CD4-positive, alpha-beta T cell (primary cell): ENCODE data around the gene COL23A1. TPM values are rescaled to one million over a fixed set of nuclear protein-coding genes. Genes with fewer than 3 reads are reported as not detected.

Source experiments
- ATAC-seq: fragments of 200-7000 bp; cut with Tn5 transposase; one replicate; pipeline ENCODE4 v1.10.0; 2022; ENCODE audit warnings: mild to moderate bottlenecking; ENCODE audit not compliant: poor library complexity
- CTCF ChIA-PET: fragments of 350-600 bp; sonication (Branson Sonifier 250); formaldehyde crosslinking; loops from one replicate; lab custom pipeline; 2021; ENCODE audit warnings: antibody characterized with exemption, inconsistent platforms; lab: Charles Lee
- POLR2A ChIA-PET: fragments of 350-600 bp; sonication (Branson Sonifier 250); formaldehyde crosslinking; loops from one replicate; lab custom pipeline; 2021; ENCODE audit warnings: antibody characterized with exemption, inconsistent platforms; lab: Charles Lee
- DNase-seq, 14 experiments: peaks; one replicate each; pipeline ENCODE4 v3.0.0-alpha.2; 2013 to 2020; ENCODE audit warnings: mixed read lengths in 2 of 14
- H3K27ac ChIP-seq, 2 donors: one replicate each; pipeline versions ENCODE4 v1.5.1 to v1.7.0; 2013; ENCODE audit warnings: low read length in 2 of 2, low read depth in 1 of 2, mild to moderate bottlenecking in 1 of 2
- H3K27me3 ChIP-seq, 2 experiments: 1 replicate in 1 of 2; 2 replicates in 1 of 2; pipeline versions ENCODE4 v1.6.1 to v1.7.0; 2013; ENCODE audit warnings: low read length in 2 of 2, control low read depth in 1 of 2, mild to moderate bottlenecking in 1 of 2, moderate library complexity in 1 of 2; ENCODE audit not compliant: insufficient read depth in 2 of 2, control insufficient read depth in 1 of 2
- H3K36me3 ChIP-seq: one replicate; pipeline ENCODE4 v1.6.1; 2013; ENCODE audit warnings: low read length, control low read depth; ENCODE audit not compliant: insufficient read depth
- H3K4me1 ChIP-seq: one replicate; pipeline ENCODE4 v1.6.1; 2013; ENCODE audit warnings: low read length, control low read depth; ENCODE audit not compliant: insufficient read depth
- H3K4me3 ChIP-seq: one replicate; pipeline ENCODE4 v1.5.1; 2013; ENCODE audit warnings: mild to moderate bottlenecking, low read length, moderate library complexity
- H3K9me3 ChIP-seq, 2 experiments: 1 replicate in 1 of 2; 2 replicates in 1 of 2; pipeline versions ENCODE4 v1.6.1 to v1.7.0; 2013; ENCODE audit warnings: low read length in 2 of 2, mild to moderate bottlenecking in 2 of 2, control low read depth in 1 of 2, moderate library complexity in 1 of 2; ENCODE audit not compliant: control insufficient read depth in 1 of 2, insufficient read depth in 1 of 2
- H3K27ac Mint-ChIP-seq: one replicate; pipeline ENCODE4 v1.8.0; 2020; ENCODE audit warnings: mixed read lengths
- H3K27me3 Mint-ChIP-seq: one replicate; pipeline ENCODE4 v1.8.0; 2021; ENCODE audit warnings: mixed read lengths
- H3K36me3 Mint-ChIP-seq: one replicate; pipeline ENCODE4 v1.8.0; 2021; ENCODE audit warnings: low read depth, mixed read lengths
- H3K4me1 Mint-ChIP-seq: one replicate; pipeline ENCODE4 v1.8.0; 2021; ENCODE audit warnings: low read depth, mixed read lengths
- H3K4me3 Mint-ChIP-seq: one replicate; pipeline ENCODE4 v1.8.0; 2020; ENCODE audit warnings: mild to moderate bottlenecking, mixed read lengths
- H3K9me3 Mint-ChIP-seq: one replicate; pipeline ENCODE4 v1.8.0; 2020; ENCODE audit warnings: mixed read lengths
- intact Hi-C, 2 experiments: fragments of 100-400 bp; cut with DNase I in 1 of 2; cut with micrococcal nuclease in 1 of 2; formaldehyde crosslinking; loops; one replicate each; pipeline versions ENCODE4 v1.15.1 to v1.9.0; 2023 to 2025; cut with DNase I, micrococcal nuclease
- total RNA-seq, 174 experiments: library from RNA in 2 of 174; stranded (reverse) in 2 of 174; gene quantifications; one replicate each; pipeline ENCODE4 v1.2.3 and lab custom pipeline; 2021 to 2026
- TF ChIP-seq, protein P1 (sequence below): fragments of 200-600 bp; IDR thresholded peaks from one replicate; pipeline ENCODE4 v1.8.0; 2022; ENCODE audit warnings: antibody characterized with exemption, mild to moderate bottlenecking

The COL23A1 gene
- total RNA-seq, 2 experiments from 2014 or later = not detected

DNA sequence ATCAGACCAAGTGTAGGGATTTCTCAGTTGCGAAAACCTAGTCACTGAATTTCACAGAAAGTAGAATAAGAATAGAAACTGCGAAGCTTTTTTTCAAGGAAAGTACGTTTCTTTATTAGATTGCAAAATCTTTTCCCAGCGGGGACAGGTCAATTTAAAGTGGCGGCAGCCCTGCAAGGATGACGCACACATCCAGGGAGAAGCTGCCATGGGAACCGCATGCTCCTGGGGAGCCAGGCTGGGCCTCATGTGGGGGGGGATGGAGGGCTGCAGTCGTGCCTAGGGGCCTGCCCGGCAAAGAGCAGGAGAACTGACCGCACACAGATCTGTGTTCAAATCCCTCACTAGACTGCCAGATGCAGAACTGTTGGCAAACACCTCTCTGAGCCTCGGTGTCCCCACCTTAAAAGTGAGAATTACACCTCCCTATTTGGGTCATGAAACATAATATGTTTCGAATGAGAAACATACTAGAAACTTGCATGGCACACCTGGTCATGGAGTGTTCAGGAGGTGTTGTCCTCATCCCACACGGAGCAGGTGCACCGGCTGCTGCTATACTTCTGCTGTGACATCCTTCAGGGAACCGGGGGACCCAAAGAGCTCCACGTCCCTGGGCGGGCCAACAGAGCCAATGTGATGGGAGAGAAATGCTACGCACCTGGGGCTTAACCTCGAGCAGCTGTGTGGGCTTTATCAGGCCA, 229.8 kb downstream of the COL23A1 start:
- Histone ChIP-seq H3K4me3 (no peak overlapping the region), H3K36me3 (no peaks in the 10 kb centered on the region), H3K27me3 (peaks cover 0 to 8% of the 10 kb centered on the region in 2 experiments), H3K4me1 (peaks cover 8% of the 10 kb centered on the region), H3K9me3 (peaks cover 0 to 5% of the 10 kb centered on the region in 2 experiments), H3K27ac (no peak overlapping the region)
- no peaks in the 10 kb centered on the region for H3K36me3 Mint-ChIP-seq
- H3K4me1 Mint-ChIP-seq = no peaks in the 10 kb centered on the region
- POLR2A ChIA-PET = no interaction called here
- H3K9me3 Mint-ChIP-seq = no peaks in the 10 kb centered on the region
- intact Hi-C loops = no loop called here
- CTCF ChIA-PET = no interaction called here
- TF ChIP-seq, protein P1, sequence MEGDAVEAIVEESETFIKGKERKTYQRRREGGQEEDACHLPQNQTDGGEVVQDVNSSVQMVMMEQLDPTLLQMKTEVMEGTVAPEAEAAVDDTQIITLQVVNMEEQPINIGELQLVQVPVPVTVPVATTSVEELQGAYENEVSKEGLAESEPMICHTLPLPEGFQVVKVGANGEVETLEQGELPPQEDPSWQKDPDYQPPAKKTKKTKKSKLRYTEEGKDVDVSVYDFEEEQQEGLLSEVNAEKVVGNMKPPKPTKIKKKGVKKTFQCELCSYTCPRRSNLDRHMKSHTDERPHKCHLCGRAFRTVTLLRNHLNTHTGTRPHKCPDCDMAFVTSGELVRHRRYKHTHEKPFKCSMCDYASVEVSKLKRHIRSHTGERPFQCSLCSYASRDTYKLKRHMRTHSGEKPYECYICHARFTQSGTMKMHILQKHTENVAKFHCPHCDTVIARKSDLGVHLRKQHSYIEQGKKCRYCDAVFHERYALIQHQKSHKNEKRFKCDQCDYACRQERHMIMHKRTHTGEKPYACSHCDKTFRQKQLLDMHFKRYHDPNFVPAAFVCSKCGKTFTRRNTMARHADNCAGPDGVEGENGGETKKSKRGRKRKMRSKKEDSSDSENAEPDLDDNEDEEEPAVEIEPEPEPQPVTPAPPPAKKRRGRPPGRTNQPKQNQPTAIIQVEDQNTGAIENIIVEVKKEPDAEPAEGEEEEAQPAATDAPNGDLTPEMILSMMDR = no peak
- ATAC-seq (no peak), DNase-seq (no peak)
- H3K27ac Mint-ChIP-seq = no peak overlapping the region
- H3K27me3 Mint-ChIP-seq = peaks cover 13% of the 10 kb centered on the region
- no peak overlapping the region for H3K4me3 Mint-ChIP-seq

DNA sequence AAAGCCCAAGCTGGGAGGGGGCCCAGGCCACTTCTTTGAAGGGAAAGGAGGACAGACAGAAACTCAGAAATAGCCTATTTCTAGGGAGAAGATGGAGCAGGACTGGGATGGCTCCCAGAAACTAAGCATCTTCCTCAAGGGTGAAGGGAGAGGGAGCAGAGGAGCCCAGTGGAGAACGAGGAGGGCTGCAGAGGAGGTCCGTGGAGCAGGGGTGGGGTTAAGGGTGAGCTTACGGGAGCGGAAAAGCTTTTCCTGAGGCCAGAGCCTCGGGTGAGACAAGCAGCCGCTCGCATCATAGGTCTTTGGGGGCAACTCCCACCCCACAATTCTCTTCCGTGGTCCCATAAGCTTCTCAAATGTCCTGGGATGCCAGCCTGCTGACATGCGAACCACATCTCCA, 230.5 kb downstream of the COL23A1 start:
- ChIA-PET CTCF (no interaction called here), POLR2A (no interaction called here)
- no peaks in the 10 kb centered on the region for H3K36me3 Mint-ChIP-seq
- TF ChIP-seq, protein P1 = no peak
- H3K27ac Mint-ChIP-seq = no peak overlapping the region
- H3K27me3 Mint-ChIP-seq = peaks cover 13% of the 10 kb centered on the region
- no peak overlapping the region for H3K4me3 Mint-ChIP-seq
- intact Hi-C loops = no loop called here
- H3K9me3 Mint-ChIP-seq = no peaks in the 10 kb centered on the region
- H3K27me3 ChIP-seq = peaks cover 0 to 8% of the 10 kb centered on the region in 2 experiments
- DNase-seq (no peak), ATAC-seq (no peak)
- H3K4me1 ChIP-seq = peaks cover 8% of the 10 kb centered on the region
- no peak overlapping the region for H3K27ac ChIP-seq
- H3K4me3 ChIP-seq = no peak overlapping the region
- no peaks in the 10 kb centered on the region for H3K36me3 ChIP-seq
- H3K4me1 Mint-ChIP-seq = no peaks in the 10 kb centered on the region
- H3K9me3 ChIP-seq = peaks cover 0 to 5% of the 10 kb centered on the region in 2 experiments

- DNase-seq (no peak), ATAC-seq (no peak)
- H3K9me3 ChIP-seq = peaks cover 0 to 5% of the 10 kb centered on the region in 2 experiments
- H3K36me3 ChIP-seq = no peaks in the 10 kb centered on the region
- H3K27me3 ChIP-seq = peaks cover 0 to 8% of the 10 kb centered on the region in 2 experiments
- no peak overlapping the region for H3K4me3 Mint-ChIP-seq
- ChIA-PET POLR2A (no interaction called here), CTCF (no interaction called here)
- no peaks in the 10 kb centered on the region for H3K9me3 Mint-ChIP-seq
- no peaks in the 10 kb centered on the region for H3K4me1 Mint-ChIP-seq
- TF ChIP-seq, protein P1 = no peak
- no peak overlapping the region for H3K27ac ChIP-seq
- H3K27me3 Mint-ChIP-seq = peaks cover 20% of the 10 kb centered on the region
- peaks cover 8% of the 10 kb centered on the region for H3K4me1 ChIP-seq
- intact Hi-C loops = no loop called here
- no peak overlapping the region for H3K4me3 ChIP-seq
- H3K36me3 Mint-ChIP-seq = no peaks in the 10 kb centered on the region
- H3K27ac Mint-ChIP-seq = no peak overlapping the region
These were observed 232.5 kb downstream of the COL23A1 start for GRCh38 chr5:178357678-178358077.
